H9 (cell line): Measurements from ENCODE around the gene SPATA6. TPM values are rescaled to one million over a fixed set of nuclear protein-coding genes. Genes with fewer than 3 reads are reported as not detected.

ENCODE experiments used
- DNase-seq: peaks from one replicate; pipeline ENCODE4 v3.0.0-alpha.2; 2017
- H2AFZ ChIP-seq: one replicate; pipeline ENCODE4 v1.6.1; 2013; ENCODE audit warnings: mild to moderate bottlenecking, low read length, control low read depth, moderate library complexity
- H2AK5ac ChIP-seq: 2 replicates; pipeline ENCODE4 v1.6.1; 2013; ENCODE audit warnings: low read length, control low read depth, mixed read lengths; ENCODE audit not compliant: insufficient read length
- H2BK120ac ChIP-seq: one replicate; pipeline ENCODE4 v1.6.1; 2013; ENCODE audit warnings: low read depth, mild to moderate bottlenecking, low read length, control low read depth, inconsistent platforms; ENCODE audit not compliant: poor library complexity, severe bottlenecking
- H2BK12ac ChIP-seq: 2 replicates; pipeline ENCODE4 v1.6.1; 2013; ENCODE audit warnings: low read length, control low read depth, mixed read lengths, low read depth; ENCODE audit not compliant: insufficient read length
- H2BK15ac ChIP-seq: 2 replicates; pipeline ENCODE4 v1.6.1; 2013; ENCODE audit warnings: low read depth, low read length, control low read depth
- H2BK20ac ChIP-seq: one replicate; pipeline ENCODE4 v1.6.1; 2013; ENCODE audit warnings: low read depth, mild to moderate bottlenecking, low read length, control low read depth, inconsistent platforms; ENCODE audit not compliant: poor library complexity, severe bottlenecking
- H2BK5ac ChIP-seq: 2 replicates; pipeline ENCODE4 v1.6.1; 2013; ENCODE audit warnings: low read length, control low read depth, mixed read lengths; ENCODE audit not compliant: insufficient read length
- H3K14ac ChIP-seq: 2 replicates; pipeline ENCODE4 v1.6.1; 2013; ENCODE audit warnings: low read length, control low read depth; ENCODE audit not compliant: insufficient read depth
- H3K18ac ChIP-seq: 2 replicates; pipeline ENCODE4 v1.6.1; 2013; ENCODE audit warnings: low read depth, mild to moderate bottlenecking, mixed read lengths, low read length, control low read depth; ENCODE audit not compliant: insufficient read length
- H3K23ac ChIP-seq: 2 replicates; pipeline ENCODE4 v1.6.1; 2013; ENCODE audit warnings: low read length, control low read depth, mixed read lengths, low read depth; ENCODE audit not compliant: insufficient read length
- H3K23me2 ChIP-seq: 2 replicates; pipeline ENCODE4 v1.6.1; 2013; ENCODE audit warnings: low read depth, mild to moderate bottlenecking, mixed read lengths, low read length, control low read depth; ENCODE audit not compliant: insufficient read length, poor library complexity, severe bottlenecking
- H3K27ac ChIP-seq: 2 replicates; pipeline ENCODE4 v1.5.1; 2013; ENCODE audit warnings: low read length, control low read depth, mixed read lengths, low read depth; ENCODE audit not compliant: insufficient read length
- H3K27me3 ChIP-seq: 2 replicates; pipeline ENCODE4 v1.6.1; 2013; ENCODE audit warnings: low read length, control low read depth, inconsistent platforms; ENCODE audit not compliant: insufficient read depth
- H3K4ac ChIP-seq: 2 replicates; pipeline ENCODE4 v1.6.1; 2013; ENCODE audit warnings: low read depth, mild to moderate bottlenecking, control low read depth, inconsistent platforms, low read length, moderate library complexity
- H3K4me1 ChIP-seq: 2 replicates; pipeline ENCODE4 v1.6.1; 2013; ENCODE audit warnings: low read length, control low read depth, inconsistent platforms; ENCODE audit not compliant: insufficient read depth
- H3K4me2 ChIP-seq: 2 replicates; pipeline ENCODE4 v1.6.1; 2013; ENCODE audit warnings: low read length, control low read depth, mixed read lengths; ENCODE audit not compliant: insufficient read length, insufficient read depth
- H3K56ac ChIP-seq: 2 replicates; pipeline ENCODE4 v1.6.1; 2013; ENCODE audit warnings: low read depth, mild to moderate bottlenecking, mixed read lengths, low read length, control low read depth; ENCODE audit not compliant: insufficient read length
- H3K79me1 ChIP-seq: 2 replicates; pipeline ENCODE4 v1.6.1; 2013; ENCODE audit warnings: low read depth, mild to moderate bottlenecking, moderate library complexity, low read length, control low read depth, inconsistent platforms; ENCODE audit not compliant: insufficient read depth, poor library complexity, severe bottlenecking
- H3K79me2 ChIP-seq: 2 replicates; pipeline ENCODE4 v1.6.1; 2013; ENCODE audit warnings: low read length, control low read depth, inconsistent platforms; ENCODE audit not compliant: insufficient read depth
- H3K9ac ChIP-seq: 2 replicates; pipeline ENCODE4 v1.6.1; 2013; ENCODE audit warnings: low read length, control low read depth, mixed read lengths; ENCODE audit not compliant: insufficient read length; ENCODE audit errors: extremely low read depth
- H3K9me3 ChIP-seq: one replicate; pipeline ENCODE4 v1.6.1; 2013; ENCODE audit warnings: low read depth, low read length, inconsistent platforms; ENCODE audit not compliant: control insufficient read depth
- H3T11ph ChIP-seq: one replicate; pipeline ENCODE4 v1.6.1; 2013; ENCODE audit warnings: mild to moderate bottlenecking, low read length, control low read depth, inconsistent platforms
- H4K20me1 ChIP-seq: one replicate; pipeline ENCODE4 v1.6.1; 2013; ENCODE audit not compliant: control insufficient read depth, insufficient read length, insufficient read depth
- H4K5ac ChIP-seq: 2 replicates; pipeline ENCODE4 v1.6.1; 2013; ENCODE audit warnings: low read depth, mild to moderate bottlenecking, mixed read lengths, low read length, control low read depth; ENCODE audit not compliant: insufficient read length
- H4K8ac ChIP-seq: replicated peaks from 2 replicates; pipeline ENCODE4 v1.6.1; 2013; ENCODE audit warnings: low read length, control low read depth, mixed read lengths, low read depth; ENCODE audit not compliant: insufficient read length
- H4K91ac ChIP-seq: 2 replicates; pipeline ENCODE4 v1.6.1; 2013; ENCODE audit warnings: low read depth, mild to moderate bottlenecking, moderate library complexity, mixed read lengths, low read length, control low read depth; ENCODE audit not compliant: insufficient read length
- H3K27ac Mint-ChIP-seq, 3 experiments: 2 replicates in 2 of 3; 3 replicates in 1 of 3; pipeline ENCODE4 v1.8.0; 2020 to 2021; ENCODE audit warnings: mixed read lengths in 3 of 3, mild to moderate bottlenecking in 1 of 3, moderate library complexity in 1 of 3
- H3K27me3 Mint-ChIP-seq: 2 replicates; pipeline ENCODE4 v1.8.0; 2021; ENCODE audit warnings: low read depth, mild to moderate bottlenecking, moderate library complexity, mixed read lengths
- H3K36me3 Mint-ChIP-seq, 3 experiments: 2 replicates in 2 of 3; 3 replicates in 1 of 3; pipeline ENCODE4 v1.8.0; 2020 to 2021; ENCODE audit warnings: low read depth in 3 of 3, mixed read lengths in 3 of 3; ENCODE audit not compliant: insufficient read depth in 1 of 3
- H3K4me1 Mint-ChIP-seq, 2 experiments: 2 replicates each; pipeline ENCODE4 v1.8.0; 2020; ENCODE audit warnings: mixed read lengths in 2 of 2
- H3K4me3 Mint-ChIP-seq, 2 experiments: 2 replicates in 1 of 2; 3 replicates in 1 of 2; pipeline ENCODE4 v1.8.0; 2020 to 2021; ENCODE audit warnings: mild to moderate bottlenecking in 2 of 2, mixed read lengths in 2 of 2, moderate library complexity in 1 of 2
- H3K9me3 Mint-ChIP-seq, 2 experiments: 2 replicates in 1 of 2; 3 replicates in 1 of 2; pipeline ENCODE4 v1.8.0; 2020; ENCODE audit warnings: mild to moderate bottlenecking in 2 of 2, mixed read lengths in 2 of 2, moderate library complexity in 1 of 2
- CTCF ChIP-seq: fragments of 200-600 bp; sonication (generic); conservative IDR thresholded peaks from 3 replicates; pipeline ENCODE4 v1.8.0; 2021; ENCODE audit warnings: antibody characterized with exemption, mild to moderate bottlenecking
- WGBS: extraction: QIAGEN DNeasy Blood & Tissue Kit; methylation state at CpG from one replicate; pipeline ENCODE4 v1.1.7; 2013; ENCODE audit warnings: missing lambda C conversion rate, low lambda C conversion rate, mixed read lengths; ENCODE audit not compliant: insufficient read length; ENCODE audit errors: extremely low coverage; 5-methylcytosine and 5-hydroxymethylcytosine counted together
- total RNA-seq: library from RNA; stranded (reverse); gene quantifications from 2 replicates; pipeline ENCODE4 v1.2.1, GENCODE V29; 2021

Gene SPATA6
- total RNA-seq, 1 experiment from 2014 or later, result 8.0 TPM

- no peak overlapping the region for H3K4ac ChIP-seq
- H2BK120ac ChIP-seq, result no peak overlapping the region
- Mint-ChIP-seq H3K9me3 (no peaks in the 10 kb centered on the region), H3K36me3 (no peaks in the 10 kb centered on the region), H3K4me1 (no peaks in the 10 kb centered on the region), H3K4me3 (no peak overlapping the region), H3K27ac (no peak overlapping the region), H3K27me3 (peaks cover 2% of the 10 kb centered on the region)
- DNase-seq, result no peak
- H3K14ac ChIP-seq, result no peak overlapping the region
- H3K4me2 ChIP-seq, result no peak overlapping the region
- H3K9me3 ChIP-seq, result no peaks in the 10 kb centered on the region
- H3K56ac ChIP-seq, result no peak overlapping the region
- no peak overlapping the region for H3T11ph ChIP-seq
- no peaks in the 10 kb centered on the region for H3K4me1 ChIP-seq
- no peak for TF ChIP-seq CTCF
- no peak overlapping the region for H2BK20ac ChIP-seq
- no peak overlapping the region for H2AK5ac ChIP-seq
- H4K8ac ChIP-seq, result no peak overlapping the region
- no CpG with 5 or more reads among the region's 1 CpG for WGBS
- H3K9ac ChIP-seq, result no peak overlapping the region
- H3K79me1 ChIP-seq, result no peaks in the 10 kb centered on the region
- H3K79me2 ChIP-seq, result no peaks in the 10 kb centered on the region
- H2BK15ac ChIP-seq, result no peak overlapping the region
- no peaks in the 10 kb centered on the region for H4K20me1 ChIP-seq
- no peak overlapping the region for H2BK5ac ChIP-seq
- no peak overlapping the region for H3K27ac ChIP-seq
- H3K27me3 ChIP-seq, result no peaks in the 10 kb centered on the region
- H3K23me2 ChIP-seq, result no peaks in the 10 kb centered on the region
- H3K18ac ChIP-seq, result no peak overlapping the region
- H4K91ac ChIP-seq, result no peak overlapping the region
- H2BK12ac ChIP-seq, result no peak overlapping the region
- no peak overlapping the region for H2AFZ ChIP-seq
- H4K5ac ChIP-seq, result no peak overlapping the region
- H3K23ac ChIP-seq, result no peak overlapping the region
Observed at GRCh38 chr1:48254254-48254653, 217.8 kb downstream of the SPATA6 start.
